ENCODE data around the gene FGFRL1. TPM values are rescaled to one million over a fixed set of nuclear protein-coding genes. Genes with fewer than 3 reads are reported as not detected.

Gene FGFRL1
- total and polyA plus RNA-seq, 2 of the 13 experiments (the other 11 are each of a cell fraction or from before 2014, with no cell fraction given), result 19.1 to 30.6 TPM

GRCh38 chr4:1009542-1010394 is 1.7 kb upstream of the FGFRL1 start (continued):
- no peak for TF ChIP-seq ARNT2 (CRISPR knock-in tag; IDR thresholded peaks at IDR 0.05; ENCODE audit: low read depth)
- no peak for TF ChIP-seq NRL (CRISPR knock-in tag; IDR thresholded peaks at IDR 0.05; ENCODE audit: borderline replicate concordance)
- no peak for TF ChIP-seq IRF1 (CRISPR knock-in tag; IDR thresholded peaks at IDR 0.05; ENCODE audit: low read depth)
- no peak for TF ChIP-seq PAX8 (CRISPR knock-in tag; IDR thresholded peaks at IDR 0.05; ENCODE audit: borderline replicate concordance)
- no peak for TF ChIP-seq KLF13 (CRISPR knock-in tag; IDR thresholded peaks at IDR 0.05)
- no peak for TF ChIP-seq ZNF501 (CRISPR knock-in tag; IDR thresholded peaks at IDR 0.05)
- TF ChIP-seq PRDM10 (CRISPR knock-in tag; IDR thresholded peaks at IDR 0.05; ENCODE audit: low read depth), result no peak
- no peak for TF ChIP-seq AHDC1 (CRISPR knock-in tag; IDR thresholded peaks at IDR 0.05; ENCODE audit: borderline replicate concordance)
- TF ChIP-seq THAP9 (CRISPR knock-in tag; IDR thresholded peaks at IDR 0.05; ENCODE audit: borderline replicate concordance), result no peak
- no peak for TF ChIP-seq ZNF337 (CRISPR knock-in tag; IDR thresholded peaks at IDR 0.05; ENCODE audit: borderline replicate concordance, low read depth)
- TF ChIP-seq ZFP36L1 (CRISPR knock-in tag; IDR thresholded peaks at IDR 0.05), result no peak
- TF ChIP-seq ZNF569 (CRISPR knock-in tag; IDR thresholded peaks at IDR 0.05; ENCODE audit: borderline replicate concordance), result no peak

All from HepG2 (cell line).